ENCODE results near the gene UNC119B.

GRCh38 chr12:120708651-120709050, 1.6 kb upstream of the UNC119B start:
- TF ChIP-seq, protein P1, sequence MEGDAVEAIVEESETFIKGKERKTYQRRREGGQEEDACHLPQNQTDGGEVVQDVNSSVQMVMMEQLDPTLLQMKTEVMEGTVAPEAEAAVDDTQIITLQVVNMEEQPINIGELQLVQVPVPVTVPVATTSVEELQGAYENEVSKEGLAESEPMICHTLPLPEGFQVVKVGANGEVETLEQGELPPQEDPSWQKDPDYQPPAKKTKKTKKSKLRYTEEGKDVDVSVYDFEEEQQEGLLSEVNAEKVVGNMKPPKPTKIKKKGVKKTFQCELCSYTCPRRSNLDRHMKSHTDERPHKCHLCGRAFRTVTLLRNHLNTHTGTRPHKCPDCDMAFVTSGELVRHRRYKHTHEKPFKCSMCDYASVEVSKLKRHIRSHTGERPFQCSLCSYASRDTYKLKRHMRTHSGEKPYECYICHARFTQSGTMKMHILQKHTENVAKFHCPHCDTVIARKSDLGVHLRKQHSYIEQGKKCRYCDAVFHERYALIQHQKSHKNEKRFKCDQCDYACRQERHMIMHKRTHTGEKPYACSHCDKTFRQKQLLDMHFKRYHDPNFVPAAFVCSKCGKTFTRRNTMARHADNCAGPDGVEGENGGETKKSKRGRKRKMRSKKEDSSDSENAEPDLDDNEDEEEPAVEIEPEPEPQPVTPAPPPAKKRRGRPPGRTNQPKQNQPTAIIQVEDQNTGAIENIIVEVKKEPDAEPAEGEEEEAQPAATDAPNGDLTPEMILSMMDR (conservative IDR thresholded peaks at IDR 0.05; ENCODE audit: low read depth, low read length), result no peak
- TF ChIP-seq MXI1 (IDR thresholded peaks at IDR 0.05; ENCODE audit: borderline replicate concordance, low read depth, low read length) (no peak), RAD21 (IDR thresholded peaks at IDR 0.05; ENCODE audit: low read length) (no peak), POLR2A (IDR thresholded peaks at IDR 0.05; ENCODE audit: low read depth, low read length) (no peak), SMC3 (IDR thresholded peaks at IDR 0.05; ENCODE audit: low read depth, low read length) (no peak), CEBPB (IDR thresholded peaks at IDR 0.05; ENCODE audit: low read depth, low read length) (no peak), BHLHE40 (IDR thresholded peaks at IDR 0.05; ENCODE audit: low read depth, low read length) (no peak), MAZ (IDR thresholded peaks at IDR 0.05; ENCODE audit: borderline replicate concordance, low read depth, low read length) (no peak), RFX5 (IDR thresholded peaks at IDR 0.05; ENCODE audit: low read depth, low read length) (no peak), MAFK (IDR thresholded peaks at IDR 0.05; ENCODE audit: low read depth, low read length) (no peak)

Data from IMR-90 (cell line).